MG63 (cell line): ENCODE measurements around the gene BZW1. TPM values are rescaled to one million over a fixed set of nuclear protein-coding genes. Genes with fewer than 3 reads are reported as not detected.
"Not testable (repeated sequence)": the region's sequence is repeated elsewhere in the genome, so short reads cannot be mapped to it uniquely, and the experiment has no call there.

Experiments
- DNase-seq: peaks from one replicate; pipeline ENCODE4 v3.0.0-alpha.2; 2020
- H3K27me3 ChIP-seq: fragments of 250-450 bp; sonication (Bioruptor Pico); 2 replicates; pipeline ENCODE4 v1.5.1; 2020; ENCODE audit warnings: mild to moderate bottlenecking, moderate library complexity
- H3K36me3 ChIP-seq: fragments of 250-450 bp; sonication (Bioruptor Pico); 2 replicates; pipeline ENCODE4 v1.5.1; 2020; ENCODE audit warnings: mild to moderate bottlenecking, moderate library complexity
- H3K4me3 ChIP-seq: fragments of 250-450 bp; sonication (Bioruptor Pico); 2 replicates; pipeline ENCODE4 v1.5.1; 2020; ENCODE audit warnings: mild to moderate bottlenecking, moderate library complexity
- H3K9me3 ChIP-seq: fragments of 250-450 bp; sonication (Bioruptor Pico); 2 replicates; pipeline ENCODE4 v1.5.1; 2020; ENCODE audit warnings: mild to moderate bottlenecking, moderate library complexity
- total RNA-seq: library from RNA; depleted of rRNA; stranded (reverse); fragments of >200 nt; shearing (Covaris generic); gene quantifications from 2 replicates; pipeline ENCODE4 v1.2.3, GENCODE V29; 2014; ENCODE audit warnings: low replicate concordance

Gene BZW1
- total RNA-seq, 1 experiment from 2014 or later, result 464 TPM

DNA sequence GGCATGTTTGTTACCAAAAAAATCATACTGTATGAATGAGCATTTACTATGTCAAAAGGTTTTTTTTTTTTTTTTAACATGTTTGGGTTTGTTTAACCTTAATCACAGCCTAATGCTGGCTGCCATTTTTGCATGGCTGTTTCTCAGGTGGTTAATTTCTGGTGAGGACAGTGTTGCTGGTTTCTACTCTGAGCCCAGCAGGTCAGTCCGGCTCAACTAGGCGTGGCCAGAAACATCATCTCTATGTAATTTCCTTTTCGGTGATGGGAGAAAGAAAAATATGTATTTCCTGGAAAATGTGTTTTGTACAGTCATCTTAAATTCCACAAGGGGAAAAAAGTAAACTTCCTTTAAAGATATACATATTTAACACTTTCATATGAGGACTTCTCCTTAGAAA, 24.9 kb upstream of the BZW1 start:
- no peak overlapping the region for H3K4me3 ChIP-seq
- no peaks in the 10 kb centered on the region for H3K9me3 ChIP-seq
- no peaks in the 10 kb centered on the region for H3K27me3 ChIP-seq
- no peaks in the 10 kb centered on the region for H3K36me3 ChIP-seq
- DNase-seq, result peak; percentile 67

DNA sequence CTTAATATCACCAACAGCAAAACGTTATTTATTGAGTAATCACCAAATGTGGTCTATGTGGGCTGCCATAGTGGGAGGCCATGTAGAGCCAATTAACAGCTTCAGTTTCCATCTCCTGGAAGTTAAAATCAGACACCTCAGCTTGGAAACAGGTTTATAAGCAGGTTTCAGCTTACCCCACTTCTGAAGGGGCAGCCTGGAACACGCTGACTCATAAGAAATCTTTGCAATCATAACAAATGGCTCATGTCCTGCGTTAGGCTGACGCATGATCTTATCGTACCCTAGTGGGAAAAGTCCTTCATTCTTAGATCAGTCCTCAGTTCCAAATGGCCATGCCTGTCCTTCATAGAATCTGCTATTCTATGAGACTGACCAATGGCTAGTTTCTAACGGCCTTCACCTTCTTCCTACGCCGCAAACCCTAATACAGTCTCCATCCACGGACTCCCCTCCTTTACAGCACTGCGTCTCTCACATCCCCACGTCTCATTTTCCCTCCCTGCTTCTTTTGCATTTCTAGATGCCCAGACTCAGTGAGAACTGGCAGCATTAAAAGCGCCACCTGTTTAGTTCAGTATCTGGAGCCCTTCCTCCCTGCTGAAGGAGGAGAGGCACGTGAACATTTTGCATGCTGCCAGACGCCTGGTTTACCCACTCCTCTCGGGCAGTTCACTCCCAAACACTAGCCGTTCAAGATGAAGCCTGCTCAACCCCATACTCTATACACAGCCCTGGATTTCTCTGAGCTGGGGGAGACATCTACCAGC, 24.2 kb upstream of the BZW1 start:
- no peaks in the 10 kb centered on the region for H3K27me3 ChIP-seq
- peak; percentile 70 for DNase-seq
- H3K4me3 ChIP-seq, result no peak overlapping the region
- H3K9me3 ChIP-seq, result no peaks in the 10 kb centered on the region
- H3K36me3 ChIP-seq, result no peaks in the 10 kb centered on the region

DNA sequence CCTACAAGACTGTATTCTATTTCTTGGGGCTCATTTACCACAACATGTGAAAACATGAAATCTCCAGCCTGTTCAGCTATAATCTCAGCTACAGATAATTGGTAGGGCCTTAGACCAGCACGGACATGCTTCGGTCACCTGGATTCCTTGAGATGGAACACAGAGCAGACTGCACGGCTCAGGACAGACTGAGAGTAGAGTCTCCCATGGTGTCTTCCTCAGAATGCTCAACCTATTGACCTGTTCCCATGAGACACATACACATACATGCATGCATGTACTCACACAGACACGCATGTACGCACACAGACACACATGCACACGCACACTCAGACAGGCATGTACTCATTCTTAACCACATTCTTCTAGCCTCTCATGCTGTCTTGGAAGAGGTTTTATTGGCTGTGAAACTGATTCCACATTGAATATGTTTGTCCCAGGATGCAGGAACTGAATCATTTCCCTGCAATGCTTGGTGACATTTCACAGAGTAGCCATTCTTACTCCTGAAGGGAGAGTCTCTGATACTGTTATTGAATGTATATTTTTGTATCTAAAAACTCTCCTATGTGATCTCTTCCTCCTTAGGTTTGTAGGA, 23.5 kb upstream of the BZW1 start:
- no peak for DNase-seq
- Histone ChIP-seq H3K27me3 (no peaks in the 10 kb centered on the region), H3K36me3 (no peaks in the 10 kb centered on the region), H3K4me3 (no peak overlapping the region), H3K9me3 (no peaks in the 10 kb centered on the region)

DNA sequence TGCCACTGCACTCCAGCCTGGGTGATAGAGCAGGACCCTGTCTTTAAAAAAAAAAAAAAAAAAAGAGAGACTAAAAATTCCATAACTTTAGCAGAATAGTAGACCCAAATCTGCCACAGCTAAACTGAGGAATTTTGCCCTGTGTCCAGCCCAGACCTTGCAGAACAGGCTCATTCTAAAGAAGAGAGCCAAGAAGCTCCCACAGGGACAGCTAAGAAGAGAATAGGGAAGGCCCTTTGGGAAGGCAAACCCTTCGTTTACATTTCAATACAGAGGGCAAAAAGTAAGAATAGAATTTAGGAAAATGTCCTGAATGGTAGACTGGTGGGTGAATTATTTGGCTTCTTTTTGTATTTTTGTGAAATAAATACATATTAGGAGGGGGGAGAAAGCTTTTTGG, 21.5 kb upstream of the BZW1 start:
- DNase-seq, result no peak
- Histone ChIP-seq H3K9me3 (no peaks in the 10 kb centered on the region), H3K4me3 (no peak overlapping the region), H3K36me3 (no peaks in the 10 kb centered on the region), H3K27me3 (no peaks in the 10 kb centered on the region)

DNA sequence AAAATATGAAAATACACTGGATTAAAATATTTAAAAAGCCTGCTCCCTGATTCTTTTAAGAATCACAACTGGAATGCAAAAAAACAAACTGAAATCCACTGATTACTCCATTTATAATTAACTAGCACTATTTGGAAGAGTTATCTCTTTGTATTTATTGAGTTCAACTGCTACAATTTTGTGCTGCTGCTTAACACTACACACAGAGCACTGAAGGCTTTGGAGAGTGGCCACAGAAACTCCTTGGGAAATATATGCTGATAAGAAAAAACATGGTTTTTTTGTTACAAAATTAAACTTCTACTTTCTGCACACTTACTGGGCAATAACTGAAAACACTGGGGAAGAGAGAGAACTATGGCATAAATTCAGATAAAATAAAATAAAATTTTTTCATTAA, 19.8 kb upstream of the BZW1 start:
- no peak for DNase-seq
- Histone ChIP-seq H3K27me3 (no peaks in the 10 kb centered on the region), H3K9me3 (no peaks in the 10 kb centered on the region), H3K36me3 (no peaks in the 10 kb centered on the region), H3K4me3 (no peak overlapping the region)

DNA sequence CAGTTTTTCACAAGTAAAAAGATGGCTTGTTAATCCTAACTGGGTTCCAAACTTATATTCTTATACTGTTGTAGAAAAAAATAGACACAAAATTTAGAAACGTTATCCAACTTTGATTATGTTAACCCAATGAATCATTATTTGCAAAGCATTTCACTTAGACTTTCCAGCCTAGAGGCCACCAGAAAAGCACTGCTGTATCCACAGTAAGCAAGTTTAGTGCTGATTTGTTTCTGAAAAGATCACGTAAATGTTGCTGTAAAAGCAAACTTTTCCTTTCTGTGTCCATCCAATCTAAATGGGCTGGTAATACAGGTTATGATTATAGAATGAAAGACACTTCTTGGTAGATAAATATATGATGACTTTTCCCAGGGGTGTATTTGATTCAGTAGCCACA, 17.6 kb upstream of the BZW1 start:
- no peak for DNase-seq
- Histone ChIP-seq H3K9me3 (no peaks in the 10 kb centered on the region), H3K27me3 (no peaks in the 10 kb centered on the region), H3K36me3 (no peaks in the 10 kb centered on the region), H3K4me3 (no peak overlapping the region)

DNA sequence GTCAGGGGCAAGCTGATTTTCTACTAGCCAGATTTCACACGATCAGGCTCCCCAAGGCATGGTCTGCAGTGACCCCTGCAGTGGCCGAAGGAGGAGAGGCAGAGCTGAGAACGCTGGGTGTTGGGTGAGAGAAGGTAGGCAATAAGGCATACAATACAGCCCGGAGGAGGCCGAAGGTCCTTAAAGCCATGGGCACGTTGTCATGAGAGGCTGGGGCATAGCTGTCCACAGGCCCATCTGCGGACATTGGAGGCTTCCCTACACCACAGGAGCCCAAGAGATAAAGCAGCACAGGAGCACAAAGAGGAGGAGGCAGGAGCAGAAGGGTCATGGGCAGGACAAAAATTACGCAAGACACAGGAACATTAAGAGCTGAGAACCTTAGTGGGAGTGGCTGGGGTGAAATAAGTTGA, 16.7 kb upstream of the BZW1 start:
- Histone ChIP-seq H3K27me3 (no peaks in the 10 kb centered on the region), H3K9me3 (no peaks in the 10 kb centered on the region), H3K4me3 (no peak overlapping the region), H3K36me3 (no peaks in the 10 kb centered on the region)
- no peak for DNase-seq

DNA sequence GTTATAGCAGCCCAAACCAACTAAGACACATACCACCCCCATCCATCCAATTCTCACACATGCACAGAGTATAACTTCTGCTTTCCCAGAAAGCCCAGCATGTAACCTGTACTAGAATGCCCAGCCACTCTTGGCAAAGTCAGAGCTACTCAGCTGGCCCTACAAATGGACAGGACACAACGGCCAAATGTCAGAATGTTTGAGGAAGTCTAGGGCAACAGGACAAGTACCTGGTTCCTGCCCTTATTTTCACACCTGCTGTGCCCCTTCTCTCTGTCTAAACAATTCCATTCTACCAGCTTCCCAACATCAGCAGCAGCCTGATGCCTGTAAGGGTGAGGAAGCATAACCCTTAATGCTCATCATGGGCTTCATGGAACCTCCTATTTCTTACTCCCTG, 15.1 kb upstream of the BZW1 start:
- Histone ChIP-seq H3K4me3 (no peak overlapping the region), H3K36me3 (no peaks in the 10 kb centered on the region), H3K27me3 (no peaks in the 10 kb centered on the region), H3K9me3 (no peaks in the 10 kb centered on the region)
- DNase-seq, result no peak

DNA sequence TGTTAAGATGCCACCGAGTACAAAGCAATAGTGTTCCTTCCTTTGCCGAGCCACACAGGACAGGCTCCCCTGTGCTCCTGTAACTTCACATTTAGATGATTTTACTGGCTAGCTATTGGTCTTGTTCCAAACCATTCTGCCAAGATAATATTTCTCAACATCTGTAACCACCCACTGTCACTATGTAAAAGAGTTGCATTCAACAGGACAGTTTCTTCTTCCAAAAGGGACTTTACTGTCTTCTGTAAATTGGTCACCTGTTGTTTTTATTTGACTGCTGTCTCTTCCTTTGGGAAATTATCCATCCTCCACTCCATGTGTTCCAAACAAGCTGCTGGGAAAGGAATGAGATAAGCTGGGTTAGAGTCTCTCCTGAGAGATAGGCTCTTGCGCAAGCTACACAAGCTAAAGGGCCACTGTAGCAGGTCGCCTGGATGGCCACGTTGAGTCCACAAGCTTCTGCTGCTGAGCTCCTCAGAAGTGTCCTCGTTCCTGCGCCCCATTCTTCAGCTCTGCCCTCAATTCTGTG, 14.4 kb upstream of the BZW1 start:
- no peaks in the 10 kb centered on the region for H3K9me3 ChIP-seq
- no peak overlapping the region for H3K4me3 ChIP-seq
- no peak for DNase-seq
- no peaks in the 10 kb centered on the region for H3K27me3 ChIP-seq
- no peaks in the 10 kb centered on the region for H3K36me3 ChIP-seq

DNA sequence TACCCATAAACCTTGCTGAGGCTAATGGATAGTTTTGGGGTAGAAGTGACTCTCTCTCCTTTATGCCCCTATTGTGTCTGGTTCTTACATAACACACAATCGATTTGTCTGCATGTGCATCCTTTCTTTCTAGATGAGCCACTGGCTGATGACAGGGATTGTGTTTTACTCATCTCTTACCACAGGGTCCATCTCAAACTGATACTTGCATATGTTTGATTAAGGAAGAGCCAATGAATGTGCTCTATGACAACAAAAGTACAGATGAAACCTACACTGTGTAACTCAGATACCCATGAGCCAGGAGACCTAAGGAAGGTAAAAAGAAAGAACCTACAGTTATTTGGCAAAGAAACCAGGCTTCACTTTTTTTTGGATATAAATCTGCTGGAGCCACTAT, 13.2 kb upstream of the BZW1 start:
- Histone ChIP-seq H3K4me3 (no peak overlapping the region), H3K36me3 (no peaks in the 10 kb centered on the region), H3K27me3 (no peaks in the 10 kb centered on the region), H3K9me3 (no peaks in the 10 kb centered on the region)
- no peak for DNase-seq

DNA sequence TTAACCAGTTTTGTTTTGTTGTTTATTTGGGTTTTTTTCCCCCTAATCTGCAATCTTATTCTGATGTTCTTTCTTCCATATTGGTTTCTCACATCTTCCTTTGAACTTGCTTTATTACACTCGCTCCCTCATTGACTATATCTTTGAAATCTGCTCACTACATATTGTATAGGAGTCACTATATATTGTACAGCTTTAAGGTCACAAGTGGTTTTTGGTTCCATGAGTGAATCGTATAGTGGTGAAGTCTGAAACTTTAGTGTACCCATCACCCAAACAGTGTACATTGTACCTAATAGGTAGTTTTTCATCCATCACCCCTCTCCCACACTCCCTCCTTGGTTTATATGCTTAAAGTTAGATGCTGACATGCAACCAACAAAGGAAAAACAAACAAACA, 11.3 kb upstream of the BZW1 start:
- Histone ChIP-seq H3K9me3 (no peaks in the 10 kb centered on the region), H3K36me3 (no peaks in the 10 kb centered on the region), H3K4me3 (no peak overlapping the region), H3K27me3 (no peaks in the 10 kb centered on the region)
- no peak for DNase-seq

DNA sequence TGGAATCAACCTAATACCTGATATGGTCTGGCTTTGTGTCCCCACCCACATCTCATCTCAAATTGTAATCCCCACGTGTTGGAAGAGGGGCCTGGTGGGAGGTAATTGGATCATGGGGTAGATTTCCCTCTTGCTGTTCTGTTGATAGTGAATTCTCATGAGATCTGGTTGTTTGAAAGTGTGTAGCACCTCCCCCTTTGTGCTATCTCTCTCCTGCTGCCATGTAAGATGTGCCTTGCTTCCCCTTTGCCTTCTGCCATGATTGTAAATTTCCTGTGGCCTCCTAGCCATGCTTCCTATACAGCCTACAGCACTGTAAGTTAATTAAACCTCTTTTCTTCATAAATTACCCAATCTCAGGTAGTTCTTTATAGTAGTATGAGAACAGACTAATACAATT, 10.3 kb upstream of the BZW1 start:
- H3K27me3 ChIP-seq, DNase-seq, H3K9me3 ChIP-seq, H3K4me3 ChIP-seq, H3K36me3 ChIP-seq: not testable (repeated sequence)

DNA sequence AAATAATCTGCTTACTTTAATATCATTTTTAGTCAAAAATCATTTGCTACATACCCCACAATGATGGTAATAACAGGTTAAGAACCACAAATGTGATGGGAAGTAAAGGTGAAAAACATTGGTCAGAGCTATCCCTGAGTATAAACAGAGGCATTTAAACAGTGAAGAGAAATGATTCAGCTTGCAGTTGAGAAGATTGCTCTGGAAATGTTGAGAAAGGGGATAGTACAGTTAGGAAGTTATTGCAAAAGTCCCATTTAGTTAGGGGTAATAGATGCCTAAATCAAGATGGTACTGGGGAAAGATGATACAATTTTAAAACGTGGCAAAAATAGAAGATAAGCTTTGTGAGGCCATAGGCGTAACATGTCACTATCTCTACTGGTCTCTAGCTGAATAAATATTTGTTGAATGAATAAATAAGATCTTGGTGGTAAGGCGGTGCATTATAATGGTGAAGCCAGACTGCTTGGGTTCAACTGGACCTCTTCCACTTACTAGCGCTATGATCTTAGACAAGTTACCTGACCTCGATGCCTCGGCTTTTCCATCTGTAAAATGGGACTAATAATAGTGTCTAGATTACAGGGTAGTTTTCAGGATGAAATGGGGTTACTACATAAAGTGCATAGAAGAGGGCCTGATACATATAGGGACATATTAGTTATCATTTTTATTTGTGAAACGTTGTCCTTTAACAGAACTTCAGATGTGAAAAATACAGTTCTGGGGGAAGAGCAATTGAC, 2.0 kb upstream of the BZW1 start:
- H3K36me3 ChIP-seq, result peaks cover 24% of the 10 kb centered on the region
- H3K9me3 ChIP-seq, result no peaks in the 10 kb centered on the region
- no peak for DNase-seq
- H3K27me3 ChIP-seq, result no peaks in the 10 kb centered on the region
- H3K4me3 ChIP-seq, result no peak overlapping the region

DNA sequence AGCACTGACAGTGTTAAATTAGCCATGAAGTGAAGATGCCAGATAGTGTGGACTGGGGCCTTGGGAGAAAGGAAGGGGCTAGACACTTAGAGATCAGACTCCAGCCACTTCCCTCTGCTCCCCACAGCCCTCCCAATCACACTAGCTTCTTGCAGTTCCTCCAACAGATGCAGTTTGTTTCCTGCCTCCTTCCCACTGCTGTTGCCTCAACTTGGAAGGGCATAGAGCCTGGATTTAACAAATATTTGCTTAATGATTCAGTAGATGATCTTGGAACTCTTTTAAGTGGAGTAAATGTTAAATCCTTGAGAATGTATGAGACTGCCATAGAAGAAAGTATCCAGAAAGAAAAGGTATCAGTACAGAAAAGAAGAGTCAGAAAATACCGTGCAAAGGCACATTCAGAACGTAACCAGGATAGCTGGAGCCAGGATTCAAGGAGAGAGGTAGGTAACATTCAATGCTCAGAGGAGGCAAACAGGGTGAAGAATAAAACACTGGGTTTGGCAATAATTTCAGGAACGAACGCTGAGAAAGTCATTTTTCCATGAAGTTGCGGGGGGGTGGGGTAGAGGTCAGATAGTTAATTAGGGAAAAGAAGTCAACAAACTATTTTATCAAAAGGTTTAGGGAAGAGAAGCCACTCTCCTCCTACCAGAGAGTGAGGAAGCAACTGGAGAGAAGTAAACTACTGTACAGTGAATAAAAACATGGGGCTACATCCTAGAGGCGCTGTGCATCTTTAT, 1.3 kb upstream of the BZW1 start:
- H3K9me3 ChIP-seq, result no peaks in the 10 kb centered on the region
- peak overlapping the region; percentile 89 for H3K4me3 ChIP-seq
- H3K27me3 ChIP-seq, result no peaks in the 10 kb centered on the region
- DNase-seq, result peak; percentile 68
- peaks cover 31% of the 10 kb centered on the region for H3K36me3 ChIP-seq

DNA sequence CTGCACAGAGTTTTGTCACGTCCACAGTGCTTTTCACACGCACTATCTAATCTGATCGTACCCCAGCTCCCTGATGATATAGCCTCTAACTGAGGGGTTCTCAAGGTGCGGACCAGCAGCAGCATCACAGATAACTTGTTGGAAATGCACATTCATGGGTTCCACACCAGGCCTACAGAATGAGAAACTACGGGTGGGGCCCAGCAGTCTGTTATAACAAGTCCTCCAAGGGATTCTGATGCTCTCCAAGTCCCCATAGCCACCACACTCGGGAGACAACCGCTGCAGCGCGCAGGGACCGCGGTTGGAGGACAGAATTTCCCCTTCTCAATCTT, 745 bp upstream of the BZW1 start:
- H3K36me3 ChIP-seq, result peaks cover 37% of the 10 kb centered on the region
- H3K4me3 ChIP-seq, result peak overlapping the region; percentile 89
- DNase-seq, result no peak
- no peaks in the 10 kb centered on the region for H3K9me3 ChIP-seq
- H3K27me3 ChIP-seq, result no peaks in the 10 kb centered on the region

DNA sequence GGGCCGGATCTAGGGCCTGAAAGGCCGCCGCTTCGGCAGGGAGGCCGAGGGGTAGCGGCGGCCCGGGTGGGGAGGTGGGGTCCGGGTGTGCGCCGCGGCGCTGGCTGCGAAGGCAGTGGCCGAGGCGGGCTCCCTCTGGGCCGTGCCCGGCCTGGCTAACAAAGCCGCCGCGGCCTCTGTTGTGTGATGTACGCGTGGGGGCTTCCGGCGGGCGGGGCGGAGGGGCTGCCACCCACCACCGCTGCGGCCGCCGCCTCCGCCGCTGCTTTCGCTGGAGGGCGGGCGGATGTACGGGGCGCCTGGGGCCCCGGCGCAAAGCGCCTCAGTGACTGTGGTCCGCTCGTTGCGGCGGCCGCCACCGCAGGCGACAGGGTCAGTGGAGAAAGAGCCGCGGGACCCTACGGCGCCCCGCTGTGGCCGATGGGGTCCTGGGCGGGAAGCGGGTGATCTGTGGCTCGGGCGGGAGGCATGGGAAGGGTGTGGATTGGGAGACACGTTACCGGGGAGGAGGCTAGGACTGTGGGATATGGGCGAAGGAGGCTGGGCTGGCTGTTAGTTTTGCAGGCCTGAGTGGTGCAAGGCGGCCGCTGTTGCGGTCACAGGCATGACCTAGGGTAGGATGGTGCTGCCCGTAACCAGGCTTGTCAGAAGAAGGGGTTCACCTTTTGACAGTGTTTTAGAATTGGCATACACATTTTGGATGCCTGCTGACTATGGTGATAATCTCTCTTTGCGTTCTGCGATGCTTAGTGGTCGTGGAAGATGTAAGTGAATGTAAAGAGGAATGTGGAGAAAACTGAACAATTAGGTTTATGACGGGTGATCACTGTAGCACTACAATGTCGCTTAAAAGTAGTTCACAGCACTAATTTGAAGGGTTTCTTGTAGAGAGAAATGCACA, 662 bp downstream of the BZW1 start:
- H3K9me3 ChIP-seq, result no peaks in the 10 kb centered on the region
- H3K36me3 ChIP-seq, result peaks cover 51% of the 10 kb centered on the region
- peak overlapping the region; percentile 89 for H3K4me3 ChIP-seq
- no peaks in the 10 kb centered on the region for H3K27me3 ChIP-seq
- DNase-seq, result peak; percentile 67
